HG02852 (cell line): ENCODE results near the gene NRF1.
"Not testable (repeated sequence)": the region's sequence is repeated elsewhere in the genome, so short reads cannot be mapped to it uniquely, and the experiment has no call there.

Source experiments
- ATAC-seq: cut with Tn5 transposase; IDR thresholded peaks from one replicate; pipeline ENCODE4 v1.9.1; 2021; ENCODE audit warnings: mild to moderate bottlenecking, moderate library complexity; ENCODE audit not compliant: unreplicated experiment

NRF1 gene

DNA sequence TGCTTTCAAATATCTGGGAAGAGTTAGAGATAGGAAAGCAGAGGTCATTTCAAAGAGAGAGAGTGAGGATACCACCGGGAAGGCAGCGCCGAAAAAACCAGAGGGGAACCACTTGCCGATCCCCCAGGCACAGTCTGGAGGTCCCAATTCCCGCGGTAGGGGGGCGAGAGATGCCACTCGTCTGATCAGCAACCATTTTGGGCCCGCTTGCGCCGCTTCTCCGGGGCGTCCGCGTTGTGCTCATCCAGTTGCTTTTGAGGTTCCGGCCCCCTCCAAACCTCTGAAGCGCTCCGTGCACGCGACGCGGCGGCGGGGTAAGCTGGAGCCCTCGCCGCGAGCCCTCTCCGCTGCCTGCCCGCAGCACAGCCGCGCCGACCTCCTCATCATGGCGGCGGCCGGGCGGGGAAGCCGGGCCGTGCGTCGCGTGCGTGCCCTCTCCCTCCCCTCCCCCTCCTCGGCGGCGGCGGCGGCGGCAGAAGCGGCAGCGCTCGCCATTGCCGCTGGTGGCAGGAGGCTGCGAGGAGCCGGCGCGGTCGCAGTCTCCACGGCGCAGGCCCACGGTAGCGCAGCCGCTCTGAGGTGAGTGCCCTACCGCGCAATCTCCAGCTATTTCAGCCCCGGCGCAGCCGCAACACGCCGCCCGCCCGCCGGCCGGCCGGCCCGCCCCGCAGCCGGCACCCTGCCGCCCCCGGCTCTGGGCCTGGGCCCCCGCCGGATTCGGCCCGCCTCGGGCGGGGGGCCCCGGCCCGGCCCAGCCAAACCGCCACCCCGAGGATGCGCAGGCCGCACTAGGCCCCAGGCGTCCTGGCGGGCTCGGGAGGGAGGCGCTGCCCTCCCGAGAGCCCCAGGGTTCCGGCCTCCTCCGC lies at the start of gene NRF1:
Gene NRF1 (plus strand): TSS at position 475 of the 866 bp plus-strand sequence. CDS start 45,632 bp downstream, outside the sequence.
- ATAC-seq = peak; percentile 74

DNA sequence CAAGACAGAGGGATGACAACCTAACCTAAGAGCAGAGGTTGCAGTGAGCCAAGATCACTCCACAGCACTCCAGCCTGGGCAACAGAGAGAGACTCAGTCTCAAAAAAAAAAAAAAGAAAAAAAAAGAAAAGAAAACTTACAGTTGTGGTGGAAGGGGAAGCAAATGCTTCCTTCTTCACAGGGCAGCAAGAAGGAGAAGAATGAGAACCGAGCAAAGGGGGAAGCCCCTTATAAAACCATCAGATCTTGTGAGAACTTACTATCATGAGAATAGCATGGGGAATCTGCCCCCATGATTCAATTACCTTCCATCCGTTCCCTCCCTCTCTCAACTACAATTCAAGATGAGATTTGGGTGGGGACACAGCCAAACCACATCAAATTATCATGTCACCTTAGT lies 45.2 kb upstream of the NRF1 start:
- ATAC-seq = not testable (repeated sequence)

DNA sequence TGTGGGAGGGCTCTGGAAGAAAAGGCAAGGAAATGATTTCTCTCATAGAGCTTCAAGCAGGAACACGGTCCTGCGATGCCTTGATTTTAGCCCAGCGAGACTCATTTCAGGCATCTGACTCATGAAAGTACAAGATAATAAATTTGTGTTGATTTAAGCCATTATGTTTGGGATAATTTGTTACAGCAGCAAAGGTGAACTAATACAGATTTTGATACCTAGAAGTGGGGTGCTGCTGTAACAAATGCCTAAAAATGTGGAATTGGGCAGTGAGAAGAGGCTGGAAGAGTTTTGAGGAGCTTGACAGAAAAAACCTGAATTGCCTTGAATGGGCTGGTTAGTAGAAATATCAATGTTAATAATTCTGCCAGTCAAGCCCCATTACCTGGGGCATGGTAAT lies 44.1 kb upstream of the NRF1 start:
- no peak for ATAC-seq

DNA sequence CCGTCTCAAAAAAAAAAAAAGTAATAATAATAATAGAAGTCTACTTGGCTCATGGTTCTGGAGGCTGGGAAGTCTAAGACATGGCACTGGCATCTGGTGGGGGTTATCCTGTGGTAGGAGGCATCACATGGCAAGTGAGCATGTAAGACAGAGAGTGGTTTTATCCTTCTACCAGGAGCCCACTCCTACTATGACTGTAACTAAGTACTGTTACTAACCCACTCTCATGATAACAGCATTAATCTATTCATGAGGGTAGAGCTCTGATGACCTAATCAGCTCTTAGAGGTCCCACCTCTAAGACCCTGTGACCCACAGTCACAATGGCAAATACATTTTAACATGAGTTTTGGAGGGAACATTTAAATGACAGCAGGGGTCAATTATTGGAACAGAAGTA lies 43.3 kb upstream of the NRF1 start:
- no peak for ATAC-seq

DNA sequence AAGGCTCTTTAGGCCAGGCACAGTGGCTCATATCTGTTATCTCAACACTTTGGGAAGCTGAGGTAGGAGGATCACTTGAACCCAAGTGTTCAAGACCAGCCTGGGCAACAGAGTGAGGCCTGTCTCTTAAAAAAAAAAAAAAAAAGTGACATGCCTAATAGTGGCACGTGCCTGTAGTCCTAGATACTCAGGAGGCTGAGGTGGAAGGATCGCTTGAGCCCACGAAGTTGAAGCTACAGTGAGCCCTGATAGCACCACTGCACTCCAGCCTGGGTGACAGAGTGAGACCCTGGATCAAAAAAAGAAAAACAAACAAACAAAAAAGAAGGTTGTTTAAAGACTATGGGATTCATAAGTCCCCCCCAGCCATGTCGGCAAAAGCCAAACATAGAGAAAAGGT lies 42.2 kb upstream of the NRF1 start:
- no peak for ATAC-seq

DNA sequence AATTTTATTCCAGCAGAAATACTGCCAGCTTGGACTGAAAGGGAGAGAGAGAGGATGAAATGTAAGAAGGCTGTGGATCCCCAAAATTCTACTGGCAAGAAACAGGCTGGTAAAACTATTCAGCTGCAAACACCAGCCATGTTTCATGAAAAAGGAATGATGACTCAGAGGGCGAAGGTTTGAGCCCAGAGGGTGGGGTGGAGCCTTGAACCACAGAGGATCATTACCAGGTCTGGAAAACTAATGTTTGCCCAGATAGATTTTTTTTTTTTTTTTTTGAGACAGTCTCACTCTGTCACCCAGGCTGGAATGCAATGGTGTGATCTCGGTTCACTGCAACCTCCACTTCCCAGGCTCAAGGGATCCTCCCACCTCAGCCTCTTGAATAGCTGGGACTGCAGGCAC lies 41.7 kb upstream of the NRF1 start:
- ATAC-seq = no peak

DNA sequence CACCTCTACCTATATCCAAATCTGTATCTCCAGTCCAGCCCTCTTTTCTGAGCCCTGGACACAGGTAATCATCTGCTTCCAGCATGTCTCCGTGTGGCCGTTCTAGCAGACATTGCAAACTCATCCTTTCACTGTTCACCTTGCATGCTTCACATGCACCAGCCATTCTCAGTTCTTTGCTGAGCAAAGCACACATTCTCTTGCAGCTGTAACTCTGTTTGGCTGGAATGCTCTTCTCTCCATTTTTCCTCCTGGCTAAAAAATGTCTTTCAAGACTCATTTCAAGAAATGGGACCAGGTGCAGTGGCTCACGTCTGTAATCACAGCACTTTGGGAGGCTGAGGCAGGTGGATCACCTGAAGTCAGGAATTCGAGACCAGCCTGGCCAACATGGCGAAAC lies 40.3 kb upstream of the NRF1 start:
- ATAC-seq = no peak

DNA sequence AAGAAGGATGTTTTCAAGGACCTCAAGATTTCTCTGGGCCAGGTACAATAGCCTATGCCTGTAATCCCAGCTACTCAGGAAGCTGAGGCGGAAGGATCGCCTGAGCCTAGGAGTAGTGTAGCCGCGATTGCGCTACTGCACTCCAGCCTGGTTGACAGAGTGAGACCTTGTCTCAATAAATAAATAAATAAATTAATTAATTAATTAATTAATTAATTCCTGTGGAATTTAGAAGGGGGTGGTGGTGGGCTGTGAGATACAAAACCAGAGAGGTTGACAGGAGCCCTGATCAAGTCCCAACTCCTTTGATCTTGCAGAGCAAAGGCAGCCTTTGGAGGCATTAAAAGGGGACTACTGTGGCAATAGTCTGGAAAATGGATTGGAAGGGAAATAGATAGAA lies 39.3 kb upstream of the NRF1 start:
- no peak for ATAC-seq

DNA sequence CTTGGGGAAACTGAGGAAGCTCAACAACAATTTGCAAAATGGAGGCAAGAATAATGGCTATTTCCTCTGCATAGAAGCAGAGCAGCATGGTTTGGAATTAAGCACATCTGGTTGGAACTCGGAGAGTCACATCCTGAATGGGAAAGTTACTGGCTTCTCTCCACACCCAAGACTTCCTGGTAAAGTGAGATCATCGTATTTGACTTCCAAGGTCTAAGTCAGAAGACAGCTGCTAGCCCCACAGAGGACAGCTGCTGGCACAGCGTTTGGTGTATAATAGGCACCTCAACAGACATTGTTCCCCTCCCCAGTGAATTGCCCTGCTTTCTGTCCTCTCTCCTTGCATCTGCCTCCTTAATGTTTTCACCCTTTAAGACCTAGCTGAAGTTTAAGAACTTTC lies 37.0 kb upstream of the NRF1 start:
- ATAC-seq = no peak

DNA sequence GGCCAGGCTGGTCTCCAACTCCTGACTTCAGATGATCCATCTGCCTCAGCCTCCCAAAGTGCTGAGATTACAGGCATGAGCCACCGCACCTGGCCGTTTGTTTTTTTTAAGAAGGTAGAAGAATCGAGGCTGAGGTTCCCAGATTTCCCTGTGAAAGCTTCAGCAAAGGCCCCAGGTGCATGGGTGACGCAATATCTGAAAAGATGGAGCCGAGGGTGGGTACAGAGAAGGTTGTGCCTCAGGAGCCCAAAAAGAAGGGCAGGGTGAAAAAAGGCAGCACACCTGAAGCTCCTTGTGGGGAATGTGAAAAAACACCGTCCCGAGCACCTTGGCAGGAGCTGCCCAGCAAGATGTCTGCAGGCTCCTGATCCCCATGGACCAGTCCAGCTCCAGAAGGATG lies 35.8 kb upstream of the NRF1 start:
- no peak for ATAC-seq

DNA sequence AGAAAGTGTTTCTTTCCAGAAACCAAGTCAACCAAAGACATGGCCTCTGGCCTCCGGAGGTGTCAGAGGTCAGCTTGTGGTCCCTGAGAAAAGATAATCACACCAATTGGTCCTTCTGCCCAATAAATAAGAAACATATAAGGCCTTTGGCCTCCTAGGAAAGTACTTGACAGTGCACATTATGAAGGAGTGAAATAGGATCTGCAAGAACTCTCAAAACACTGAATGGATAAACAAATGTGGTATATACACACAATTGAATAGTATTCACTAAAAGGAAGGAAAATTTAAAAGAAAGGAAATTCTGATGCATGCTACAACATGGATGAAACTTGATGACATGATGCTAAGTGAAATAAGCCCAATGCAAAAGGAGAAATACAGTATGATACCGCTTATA lies 35.4 kb upstream of the NRF1 start:
- ATAC-seq = no peak

DNA sequence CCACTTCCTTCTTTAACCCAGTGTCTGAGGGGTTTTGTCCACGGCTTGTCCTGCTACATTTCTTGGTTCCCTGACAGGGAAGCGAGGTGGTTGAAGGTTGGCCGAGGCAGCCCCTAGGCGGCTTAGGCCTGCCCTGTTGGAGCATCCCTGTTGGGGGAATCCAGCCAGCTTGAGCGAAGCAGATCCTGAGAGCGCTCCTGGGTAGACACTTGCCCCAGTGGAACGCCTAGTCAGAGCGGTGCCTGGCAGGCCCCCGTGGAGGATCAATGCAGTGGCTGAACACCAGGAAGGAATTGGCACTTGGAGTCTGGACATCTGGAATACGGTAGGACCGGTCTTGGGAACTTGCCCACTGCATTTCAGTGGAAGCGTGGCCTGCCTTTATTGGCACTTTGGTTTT lies 32.7 kb upstream of the NRF1 start:
- ATAC-seq = no peak

DNA sequence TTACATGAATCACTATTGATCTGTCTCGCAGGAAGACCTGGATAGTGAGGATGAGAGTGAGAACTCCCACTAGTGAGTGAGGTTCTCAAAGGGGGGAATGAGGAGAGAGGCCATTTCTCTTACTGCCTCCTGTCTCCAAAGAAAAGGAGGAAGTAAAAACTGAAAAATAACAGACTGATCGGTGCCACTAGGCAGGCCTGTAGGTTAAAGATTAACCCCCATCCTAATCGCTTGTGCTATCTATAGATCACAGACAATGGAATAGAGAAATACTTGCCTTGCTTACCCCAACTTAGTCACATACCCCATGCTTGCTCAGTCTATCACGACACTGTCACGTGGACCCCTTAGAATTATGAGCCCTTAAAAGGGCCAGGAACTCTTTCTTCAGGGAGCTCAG lies 25.3 kb upstream of the NRF1 start:
- not testable (repeated sequence) for ATAC-seq

DNA sequence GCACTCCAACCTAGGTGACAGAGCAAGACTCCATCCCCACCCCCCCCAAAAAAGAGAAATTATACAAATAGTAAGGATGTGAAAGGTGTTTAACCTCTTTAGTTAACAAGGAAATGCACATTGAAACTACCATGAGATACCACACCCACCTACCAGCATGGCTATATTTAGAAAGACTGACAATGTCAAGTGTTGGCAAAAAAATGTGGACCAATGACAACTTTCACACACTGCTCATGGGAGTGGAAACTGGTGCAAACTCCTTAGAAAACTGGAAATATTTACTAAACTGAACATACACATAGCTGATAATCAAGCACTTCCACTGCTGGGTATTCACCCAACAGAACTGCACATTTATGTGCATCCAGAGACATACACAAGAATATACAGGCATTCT lies 23.3 kb upstream of the NRF1 start:
- no peak for ATAC-seq

DNA sequence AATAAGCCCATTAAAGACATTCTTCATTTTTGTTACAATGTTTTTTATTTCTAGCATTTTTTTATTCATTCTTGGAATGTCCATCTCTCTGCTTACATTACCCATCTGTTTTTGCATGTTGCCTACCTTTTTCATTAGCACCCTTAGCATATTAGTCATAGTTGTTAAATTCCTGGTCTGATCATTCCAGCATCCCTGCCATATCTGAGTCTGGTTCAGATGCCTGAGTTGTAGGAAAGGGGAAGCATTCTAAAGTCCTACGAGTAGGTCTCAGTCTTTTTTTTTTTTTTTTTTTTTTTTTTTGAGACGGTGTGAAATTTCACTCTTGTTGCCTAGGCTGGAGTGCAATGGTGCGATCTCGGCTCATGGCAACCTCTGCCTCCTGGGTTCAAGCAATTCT lies 19.7 kb upstream of the NRF1 start:
- ATAC-seq = no peak

DNA sequence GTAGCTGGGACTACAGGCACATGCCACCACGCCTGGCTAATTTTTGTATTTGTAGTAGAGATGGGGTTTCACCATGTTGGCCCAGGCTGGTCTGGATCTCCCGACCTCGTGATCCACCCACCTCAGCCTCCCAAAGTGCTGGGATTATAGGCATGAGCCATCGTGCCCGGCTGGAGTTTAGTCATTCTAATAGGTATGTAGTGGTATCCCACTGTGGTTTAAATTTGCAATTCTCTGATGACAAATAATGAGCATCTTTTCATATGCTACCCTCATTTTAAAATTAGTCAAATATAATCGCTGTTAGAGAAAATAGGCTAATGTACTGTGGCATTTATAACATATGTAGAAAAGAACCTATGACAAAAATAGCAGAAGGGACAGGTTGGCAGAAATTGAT lies 15.1 kb upstream of the NRF1 start:
- ATAC-seq = not testable (repeated sequence)

DNA sequence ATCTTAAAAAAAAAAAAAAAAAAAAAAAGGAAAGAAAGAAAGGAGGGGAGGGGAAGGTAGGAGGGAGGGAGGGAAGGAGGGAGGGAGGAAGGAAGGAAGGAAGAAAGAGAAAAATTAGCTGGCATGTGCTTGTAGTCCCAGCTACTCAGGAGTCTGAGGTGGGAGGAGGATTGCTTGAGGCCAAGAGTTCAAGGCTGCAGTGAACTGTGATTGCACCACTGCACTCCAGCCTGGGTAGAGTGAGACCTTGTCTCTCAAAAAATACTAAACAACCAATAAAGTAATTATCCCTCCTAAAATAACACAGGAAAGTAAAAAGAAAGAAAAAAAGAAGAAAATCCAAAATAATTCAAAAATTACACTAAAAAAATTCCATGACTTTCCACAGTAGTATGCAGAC lies 13.8 kb upstream of the NRF1 start:
- no peak for ATAC-seq

DNA sequence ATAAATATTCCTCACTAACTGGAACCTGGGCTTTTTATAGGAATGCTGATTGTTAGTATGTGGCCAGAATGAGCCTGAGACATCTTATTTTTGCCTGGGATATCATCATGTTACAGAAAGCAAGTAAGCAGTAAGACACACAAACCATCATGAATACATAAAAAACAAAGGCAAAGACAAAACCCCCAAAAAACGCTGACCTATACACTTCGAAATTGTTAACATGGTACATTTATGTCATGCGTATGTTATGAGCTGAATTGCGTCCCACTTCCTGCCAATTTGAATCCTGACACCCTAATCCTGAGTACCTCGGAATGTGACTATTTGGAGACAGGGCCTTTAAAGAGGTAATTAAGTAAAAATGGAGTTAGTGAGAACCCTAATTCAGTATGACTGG lies 12.3 kb upstream of the NRF1 start:
- ATAC-seq = no peak

DNA sequence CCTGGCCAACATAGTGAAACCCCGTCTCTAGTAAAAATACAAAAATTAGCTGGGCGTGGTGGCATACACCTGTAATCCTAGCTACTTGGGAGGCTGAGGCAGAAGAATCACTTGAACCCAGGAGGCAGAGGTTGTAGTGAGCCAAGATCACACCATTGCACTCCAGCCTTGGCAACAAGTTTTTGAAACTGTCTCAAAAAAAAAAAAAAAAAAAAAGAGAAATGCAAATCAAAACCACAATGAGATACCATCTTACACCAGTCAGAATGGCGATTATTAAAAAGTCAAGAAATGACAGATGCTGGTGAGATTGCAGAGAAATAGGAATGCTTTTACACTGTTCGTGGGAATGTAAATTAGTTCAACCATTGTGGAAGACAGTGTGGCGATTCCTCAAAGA lies 7.9 kb upstream of the NRF1 start:
- not testable (repeated sequence) for ATAC-seq

DNA sequence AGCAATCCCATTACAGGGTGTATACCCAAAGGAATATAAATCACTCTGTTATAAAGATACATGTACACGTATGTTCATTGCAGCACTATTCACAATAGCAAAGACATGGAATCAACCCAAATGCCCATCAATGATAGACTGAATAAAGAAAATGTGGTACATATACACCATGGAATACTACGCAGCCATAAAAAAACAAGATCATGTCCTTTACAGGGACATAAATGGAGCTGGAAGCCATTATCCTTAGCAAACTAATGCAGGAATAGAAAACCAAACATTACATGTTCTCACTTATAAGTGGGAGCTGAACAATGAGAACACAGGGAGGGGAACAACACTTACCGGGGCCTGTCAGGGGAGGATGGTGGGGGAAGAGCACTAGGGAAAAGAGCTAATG lies 7.5 kb upstream of the NRF1 start:
- not testable (repeated sequence) for ATAC-seq

DNA sequence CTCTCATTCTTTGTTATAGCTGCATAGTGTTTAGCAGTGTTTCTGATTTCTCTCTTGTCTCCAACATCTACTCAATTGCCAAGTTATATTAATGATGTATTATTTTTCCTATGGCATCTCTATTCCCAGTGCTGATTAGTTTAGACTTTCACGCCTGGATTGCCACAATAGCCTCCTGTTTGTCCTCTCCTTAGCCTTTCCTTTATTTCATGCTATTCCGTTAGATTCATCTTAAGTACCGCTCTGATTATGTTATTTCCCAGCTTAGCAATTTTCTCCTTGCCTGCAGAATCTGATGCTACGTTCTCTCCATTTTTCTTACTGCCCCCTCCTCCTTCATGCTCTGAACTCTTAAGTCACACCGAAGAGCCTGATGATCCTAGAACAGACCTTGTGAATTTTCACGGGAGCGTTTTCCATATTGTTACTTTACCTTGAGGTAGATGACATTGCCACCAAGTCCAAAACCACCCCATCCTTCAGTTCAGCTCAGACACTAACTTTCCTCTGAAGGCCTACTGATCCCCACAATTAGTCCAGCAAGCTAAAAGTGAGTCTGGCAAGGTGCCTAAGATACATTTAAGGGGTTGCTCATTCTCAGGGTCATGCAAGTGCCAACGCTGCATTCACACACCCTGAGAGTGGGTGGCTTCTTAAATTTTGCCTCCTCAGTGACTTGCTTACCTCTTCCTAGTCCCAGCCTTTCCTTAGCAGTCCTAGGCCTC lies 6.6 kb upstream of the NRF1 start:
- no peak for ATAC-seq

DNA sequence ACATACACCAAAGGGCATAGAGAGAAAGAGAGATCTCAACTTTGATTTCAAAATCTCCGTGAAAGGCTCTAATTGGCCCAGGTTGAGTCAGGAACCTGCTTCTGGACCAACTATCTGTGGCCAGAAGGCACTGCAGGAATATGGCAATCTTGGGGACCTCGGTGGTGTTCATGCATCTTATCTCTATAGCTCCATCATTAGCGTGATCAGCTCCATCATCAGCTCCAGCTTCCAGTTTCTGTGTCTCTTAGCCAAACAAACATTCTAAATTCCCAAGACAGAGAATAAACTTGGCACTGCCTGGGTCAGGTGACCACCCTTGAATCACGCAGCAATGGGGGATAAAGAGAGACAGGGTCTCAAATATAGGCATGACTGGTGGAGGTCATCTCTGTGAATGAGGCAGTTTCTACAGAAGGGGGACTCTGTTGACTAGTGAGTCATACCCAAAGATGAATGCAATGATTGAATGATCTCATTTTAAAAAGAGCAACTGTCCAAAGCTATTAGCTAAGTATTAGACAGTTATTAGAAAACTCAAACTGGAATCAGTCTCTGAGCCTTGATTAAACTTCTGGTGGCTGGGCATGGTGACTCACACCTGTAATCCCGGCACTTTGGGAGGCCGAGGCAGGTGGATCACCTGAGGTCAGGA lies 5.4 kb upstream of the NRF1 start:
- ATAC-seq = no peak
